Ishikawa (cell line): ENCODE data around the gene FAU.

Experiments used
- CEBPB ChIP-seq: IDR thresholded peaks from 2 replicates; pipeline ENCODE4 v1.6.1; 2012
- CREB1 ChIP-seq: IDR thresholded peaks from 2 replicates; pipeline ENCODE4 v1.6.1; 2012; ENCODE audit warnings: low read depth
- EGR1 ChIP-seq: IDR thresholded peaks from 2 replicates; pipeline ENCODE4 v1.6.1; 2012
- EP300 ChIP-seq: IDR thresholded peaks from 2 replicates; pipeline ENCODE4 v1.6.1; 2012; ENCODE audit warnings: borderline replicate concordance
- FOXM1 ChIP-seq: IDR thresholded peaks from 2 replicates; pipeline ENCODE4 v1.6.1; 2012; ENCODE audit warnings: low read depth, borderline replicate concordance
- NFIC ChIP-seq: IDR thresholded peaks from 2 replicates; pipeline ENCODE4 v1.6.1; 2012
- RAD21 ChIP-seq: IDR thresholded peaks from 2 replicates; pipeline ENCODE4 v1.6.1; 2012; ENCODE audit warnings: low read depth
- TAF1 ChIP-seq: IDR thresholded peaks from 2 replicates; pipeline ENCODE4 v1.6.1; 2012; ENCODE audit warnings: low read depth, mild to moderate bottlenecking
- TCF12 ChIP-seq: IDR thresholded peaks from 2 replicates; pipeline ENCODE4 v1.6.1; 2012; ENCODE audit warnings: low read depth
- TEAD4 ChIP-seq: IDR thresholded peaks from 2 replicates; pipeline ENCODE4 v1.6.1; 2012
- YY1 ChIP-seq: IDR thresholded peaks from 2 replicates; pipeline ENCODE4 v1.6.1; 2012; ENCODE audit warnings: low read depth
- ZBTB7A ChIP-seq: IDR thresholded peaks from 2 replicates; pipeline ENCODE4 v1.6.1; 2012; ENCODE audit warnings: low read depth
- TF ChIP-seq, protein P1 (sequence below): IDR thresholded peaks from 2 replicates; pipeline ENCODE4 v1.6.1; 2012; ENCODE audit warnings: low read depth, mild to moderate bottlenecking
- TF ChIP-seq, protein P2 (sequence below): IDR thresholded peaks from 2 replicates; pipeline ENCODE4 v1.6.1; 2012
- TF ChIP-seq, protein P3 (sequence below): IDR thresholded peaks from 2 replicates; pipeline ENCODE4 v1.6.1; 2012

FAU gene

DNA sequence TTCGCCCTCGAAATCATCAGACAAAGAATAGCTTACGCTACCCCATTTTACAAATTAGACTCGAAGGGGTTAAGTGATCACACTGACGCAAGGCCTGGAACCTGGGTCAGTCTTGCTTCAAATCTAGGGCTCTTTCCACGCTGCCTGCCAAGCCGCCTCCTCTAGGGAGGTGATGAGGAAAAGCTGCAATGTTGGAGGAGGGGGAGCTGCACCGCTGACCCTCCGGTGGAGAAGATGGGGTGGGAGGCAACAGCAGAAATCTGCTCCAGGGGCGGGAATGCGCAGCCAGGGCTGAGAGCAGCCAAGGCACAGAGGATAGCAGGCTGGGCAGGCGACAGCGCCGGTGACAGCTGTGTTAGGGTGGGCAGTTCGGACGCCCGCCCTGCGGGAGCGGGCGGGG is 11.8 kb upstream of the FAU start:
- TF ChIP-seq ZBTB7A, result no peak
- TF ChIP-seq TCF12, result no peak
- no peak for TF ChIP-seq EP300
- no peak for TF ChIP-seq TAF1
- no peak for TF ChIP-seq CREB1
- TF ChIP-seq, protein P1, sequence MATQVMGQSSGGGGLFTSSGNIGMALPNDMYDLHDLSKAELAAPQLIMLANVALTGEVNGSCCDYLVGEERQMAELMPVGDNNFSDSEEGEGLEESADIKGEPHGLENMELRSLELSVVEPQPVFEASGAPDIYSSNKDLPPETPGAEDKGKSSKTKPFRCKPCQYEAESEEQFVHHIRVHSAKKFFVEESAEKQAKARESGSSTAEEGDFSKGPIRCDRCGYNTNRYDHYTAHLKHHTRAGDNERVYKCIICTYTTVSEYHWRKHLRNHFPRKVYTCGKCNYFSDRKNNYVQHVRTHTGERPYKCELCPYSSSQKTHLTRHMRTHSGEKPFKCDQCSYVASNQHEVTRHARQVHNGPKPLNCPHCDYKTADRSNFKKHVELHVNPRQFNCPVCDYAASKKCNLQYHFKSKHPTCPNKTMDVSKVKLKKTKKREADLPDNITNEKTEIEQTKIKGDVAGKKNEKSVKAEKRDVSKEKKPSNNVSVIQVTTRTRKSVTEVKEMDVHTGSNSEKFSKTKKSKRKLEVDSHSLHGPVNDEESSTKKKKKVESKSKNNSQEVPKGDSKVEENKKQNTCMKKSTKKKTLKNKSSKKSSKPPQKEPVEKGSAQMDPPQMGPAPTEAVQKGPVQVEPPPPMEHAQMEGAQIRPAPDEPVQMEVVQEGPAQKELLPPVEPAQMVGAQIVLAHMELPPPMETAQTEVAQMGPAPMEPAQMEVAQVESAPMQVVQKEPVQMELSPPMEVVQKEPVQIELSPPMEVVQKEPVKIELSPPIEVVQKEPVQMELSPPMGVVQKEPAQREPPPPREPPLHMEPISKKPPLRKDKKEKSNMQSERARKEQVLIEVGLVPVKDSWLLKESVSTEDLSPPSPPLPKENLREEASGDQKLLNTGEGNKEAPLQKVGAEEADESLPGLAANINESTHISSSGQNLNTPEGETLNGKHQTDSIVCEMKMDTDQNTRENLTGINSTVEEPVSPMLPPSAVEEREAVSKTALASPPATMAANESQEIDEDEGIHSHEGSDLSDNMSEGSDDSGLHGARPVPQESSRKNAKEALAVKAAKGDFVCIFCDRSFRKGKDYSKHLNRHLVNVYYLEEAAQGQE, result no peak

DNA sequence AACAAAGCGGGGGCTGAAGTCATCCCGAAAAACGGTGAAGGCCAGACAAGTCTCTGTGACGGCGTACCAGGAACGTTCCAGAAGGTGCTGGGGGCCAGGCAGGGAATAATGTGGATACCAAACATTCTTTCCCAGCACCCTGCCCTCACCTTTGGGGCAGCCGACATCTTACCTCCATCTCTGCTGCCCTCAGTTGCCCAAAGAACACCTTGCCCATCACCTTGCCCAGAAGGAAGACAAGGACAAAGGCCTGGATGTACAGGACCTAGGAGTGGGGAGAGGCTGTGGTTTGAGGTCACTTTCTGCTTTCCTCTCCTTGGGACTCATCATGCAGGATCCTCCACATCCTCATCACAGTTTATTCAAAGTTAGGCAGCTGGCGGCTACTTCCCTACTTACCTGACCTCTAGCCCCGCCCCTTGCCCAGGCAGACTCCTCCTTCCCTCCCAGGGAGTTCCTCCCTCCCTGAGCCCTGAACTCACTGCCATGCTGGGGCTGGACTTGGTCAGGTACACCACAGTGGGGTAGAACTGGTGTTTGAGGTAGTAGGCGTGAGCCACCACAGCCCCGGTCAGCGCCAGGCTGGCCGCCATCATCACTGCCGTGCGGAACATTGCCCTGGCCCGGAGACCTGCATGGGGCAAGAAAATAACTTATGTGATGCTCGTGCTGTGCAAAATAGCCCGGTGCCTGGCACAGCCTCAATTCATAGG is 11.2 kb upstream of the FAU start:
- TF ChIP-seq ZBTB7A (no peak), CREB1 (no peak), YY1 (peak; percentile 37), TAF1 (0 out of 2 replicates have a peak, but pooled peaks have one; percentile 22), RAD21 (no peak), FOXM1 (no peak), TEAD4 (no peak), CEBPB (no peak), NFIC (no peak)
- TF ChIP-seq, protein P1, result no peak
- TF ChIP-seq, protein P2, sequence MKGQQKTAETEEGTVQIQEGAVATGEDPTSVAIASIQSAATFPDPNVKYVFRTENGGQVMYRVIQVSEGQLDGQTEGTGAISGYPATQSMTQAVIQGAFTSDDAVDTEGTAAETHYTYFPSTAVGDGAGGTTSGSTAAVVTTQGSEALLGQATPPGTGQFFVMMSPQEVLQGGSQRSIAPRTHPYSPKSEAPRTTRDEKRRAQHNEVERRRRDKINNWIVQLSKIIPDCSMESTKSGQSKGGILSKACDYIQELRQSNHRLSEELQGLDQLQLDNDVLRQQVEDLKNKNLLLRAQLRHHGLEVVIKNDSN, result no peak
- TF ChIP-seq, protein P3, sequence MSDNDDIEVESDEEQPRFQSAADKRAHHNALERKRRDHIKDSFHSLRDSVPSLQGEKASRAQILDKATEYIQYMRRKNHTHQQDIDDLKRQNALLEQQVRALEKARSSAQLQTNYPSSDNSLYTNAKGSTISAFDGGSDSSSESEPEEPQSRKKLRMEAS, result no peak; the same call in 1 of the 2 replicates

DNA sequence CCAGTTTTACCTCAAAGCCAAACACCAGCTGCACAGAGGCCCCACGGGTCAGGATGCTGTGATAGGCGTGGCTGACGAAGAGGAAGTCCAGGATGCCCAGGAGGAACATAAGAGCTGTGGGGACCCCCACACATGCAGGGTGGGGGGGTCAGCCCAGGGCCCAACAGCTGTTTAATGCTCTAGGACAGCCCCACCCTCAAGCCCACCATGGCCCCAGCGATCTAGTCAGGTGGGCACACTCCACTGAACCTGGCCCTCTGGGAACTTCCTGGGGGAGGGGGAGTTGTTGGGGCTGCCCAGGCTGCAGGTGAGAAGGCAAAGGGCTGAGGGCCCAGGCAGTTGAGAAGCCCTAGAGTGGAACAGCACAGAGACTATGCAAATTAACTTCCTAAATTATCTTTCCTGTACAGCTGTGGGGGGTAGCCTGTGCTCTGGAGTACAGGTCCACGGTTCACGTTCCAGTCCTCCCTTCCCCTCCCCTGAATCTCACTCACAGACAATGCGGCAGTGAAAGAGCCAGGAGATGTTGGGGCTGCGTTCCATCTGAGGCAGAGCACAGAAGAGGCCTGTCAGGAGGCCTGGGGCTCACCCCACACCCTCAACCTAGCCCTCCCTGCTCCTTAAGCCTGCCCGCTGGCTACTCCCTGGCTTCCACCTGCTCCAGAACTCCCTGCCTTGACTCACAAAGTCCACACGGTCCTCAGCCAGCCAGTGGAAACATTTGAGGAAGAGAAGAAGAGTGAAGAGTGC is 10.5 kb upstream of the FAU start:
- no peak for TF ChIP-seq FOXM1
- TF ChIP-seq NFIC, result no peak
- TF ChIP-seq EGR1, result no peak
- TF ChIP-seq TEAD4, result no peak
- TF ChIP-seq ZBTB7A, result no peak
- no peak for TF ChIP-seq CREB1
- TF ChIP-seq TAF1, result no peak
- TF ChIP-seq TCF12, result no peak

DNA sequence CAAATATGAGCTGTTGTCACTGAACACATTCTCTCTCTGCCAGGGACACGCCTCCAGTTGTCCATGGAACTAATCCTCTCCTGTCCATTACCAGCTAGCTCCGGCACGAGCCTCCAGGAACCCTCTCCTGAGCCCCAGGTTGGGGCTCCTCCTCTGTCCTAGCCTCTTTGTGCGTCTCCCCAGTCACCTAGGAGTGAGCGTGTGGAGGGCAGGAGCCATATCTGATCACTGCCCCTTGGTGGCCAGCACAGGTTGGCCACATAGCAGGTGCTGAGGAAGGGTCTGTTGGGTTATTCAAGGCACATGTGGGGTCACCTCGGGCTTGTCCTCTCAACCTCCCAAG is 9.9 kb upstream of the FAU start:
- TF ChIP-seq RAD21 (no peak), YY1 (no peak), TAF1 (no peak), TCF12 (no peak), CREB1 (no peak), FOXM1 (no peak)
- TF ChIP-seq, protein P1, result no peak

DNA sequence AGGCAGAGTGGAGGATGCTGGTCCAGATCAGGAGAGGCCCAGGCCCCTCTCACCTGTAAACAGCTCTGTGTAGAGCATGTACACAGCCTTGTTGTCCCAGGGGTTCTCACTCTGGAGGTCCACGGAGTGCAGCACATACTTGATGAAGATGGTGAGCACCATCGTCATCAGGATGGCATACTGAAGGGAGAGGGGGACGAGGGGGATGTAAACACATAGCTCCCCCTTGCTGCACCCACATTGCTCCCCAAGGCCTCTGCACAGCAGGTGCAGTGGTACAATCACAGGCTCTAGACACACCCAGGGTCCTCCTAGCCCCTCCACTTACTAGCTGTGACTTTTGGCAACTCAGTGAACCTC is 9.5 kb upstream of the FAU start:
- no peak for TF ChIP-seq FOXM1
- no peak for TF ChIP-seq EGR1
- TF ChIP-seq EP300, result no peak
- TF ChIP-seq, protein P2, result no peak
- TF ChIP-seq ZBTB7A, result no peak
- TF ChIP-seq YY1, result no peak
- TF ChIP-seq TEAD4, result no peak
- TF ChIP-seq CREB1, result no peak
- no peak for TF ChIP-seq CEBPB
- TF ChIP-seq, protein P1, result no peak
- TF ChIP-seq RAD21, result no peak
- no peak for TF ChIP-seq TCF12
- no peak for TF ChIP-seq NFIC
- TF ChIP-seq, protein P3, result no peak
- TF ChIP-seq TAF1, result no peak
